RPMI8226 (cell line): ENCODE results near the gene COL4A2.

Experiments
- DNase-seq: peaks from one replicate; pipeline ENCODE4 v3.0.0-alpha.2; 2015

The COL4A2 gene

GRCh38 chr13:110272651-110273050, 34.4 kb upstream of the COL4A2 start:
- no peak for DNase-seq

GRCh38 chr13:110273254-110273653, 33.8 kb upstream of the COL4A2 start:
- no peak for DNase-seq

- no peak for DNase-seq
These were observed 32.4 kb upstream of the COL4A2 start for GRCh38 chr13:110274687-110275086.

- no peak for DNase-seq
These were observed 31.0 kb upstream of the COL4A2 start for GRCh38 chr13:110275931-110276552.

GRCh38 chr13:110276553-110276950, 30.5 kb upstream of the COL4A2 start:
- no peak for DNase-seq

GRCh38 chr13:110277357-110277975, 29.6 kb upstream of the COL4A2 start:
- no peak for DNase-seq

- DNase-seq, result no peak
These were observed 28.2 kb upstream of the COL4A2 start for GRCh38 chr13:110278859-110279258.

GRCh38 chr13:110279684-110280083, 27.4 kb upstream of the COL4A2 start:
- no peak for DNase-seq

GRCh38 chr13:110280231-110280813, 26.8 kb upstream of the COL4A2 start:
- no peak for DNase-seq

- no peak for DNase-seq
These were observed 25.9 kb upstream of the COL4A2 start for GRCh38 chr13:110280985-110281688.

- DNase-seq, result no peak
These were observed 25.3 kb upstream of the COL4A2 start for GRCh38 chr13:110281736-110282135.

GRCh38 chr13:110282316-110282841, 24.7 kb upstream of the COL4A2 start:
- no peak for DNase-seq

- no peak for DNase-seq
These were observed 23.2 kb upstream of the COL4A2 start for GRCh38 chr13:110283736-110284517.

- no peak for DNase-seq
These were observed 22.2 kb upstream of the COL4A2 start for GRCh38 chr13:110284779-110285484.

GRCh38 chr13:110285991-110286832, 20.9 kb upstream of the COL4A2 start:
- DNase-seq, result no peak

GRCh38 chr13:110286833-110287819, 20.0 kb upstream of the COL4A2 start:
- no peak for DNase-seq

- DNase-seq, result no peak
These were observed 17.9 kb upstream of the COL4A2 start for GRCh38 chr13:110289174-110289573.

GRCh38 chr13:110289661-110290060, 17.4 kb upstream of the COL4A2 start:
- no peak for DNase-seq

- DNase-seq, result no peak
These were observed 16.9 kb upstream of the COL4A2 start for GRCh38 chr13:110290153-110290552.

- DNase-seq, result no peak
These were observed 16.3 kb upstream of the COL4A2 start for GRCh38 chr13:110290826-110291225.
